Measurements from ENCODE around the gene PBXIP1. TPM values are rescaled to one million over a fixed set of nuclear protein-coding genes. Genes with fewer than 3 reads are reported as not detected.

The PBXIP1 gene
- total and polyA plus RNA-seq, 2 of the 13 experiments (the other 11 are each of a cell fraction or from before 2014, with no cell fraction given), result 16.3 to 31.9 TPM

GRCh38 chr1:154958036-154958435, 2.1 kb upstream of the PBXIP1 start (continued):
- TF ChIP-seq TRAFD1 (CRISPR knock-in tag; IDR thresholded peaks at IDR 0.05; ENCODE audit: borderline replicate concordance), result no peak
- TF ChIP-seq ARID3A (IDR thresholded peaks at IDR 0.05; ENCODE audit: low read depth, low read length), result no peak
- no peak for TF ChIP-seq PBX2 (CRISPR knock-in tag; IDR thresholded peaks at IDR 0.05)
- TF ChIP-seq ZBTB8A (CRISPR knock-in tag; IDR thresholded peaks at IDR 0.05; ENCODE audit: borderline replicate concordance, low read depth), result no peak
- TF ChIP-seq USF2 (IDR thresholded peaks at IDR 0.05; ENCODE audit: low read depth, low read length), result no peak
- TF ChIP-seq USF2 (CRISPR knock-in tag; IDR thresholded peaks at IDR 0.05; ENCODE audit: borderline replicate concordance), result no peak
- TF ChIP-seq RFX5 (IDR thresholded peaks at IDR 0.05; ENCODE audit: low read depth, low read length), result no peak
- TF ChIP-seq ZNF850 (CRISPR knock-in tag; conservative IDR thresholded peaks at IDR 0.05), result no peak
- no peak for TF ChIP-seq GRHL1 (CRISPR knock-in tag; conservative IDR thresholded peaks at IDR 0.05)
- TF ChIP-seq ZNF746 (CRISPR knock-in tag; IDR thresholded peaks at IDR 0.05), result no peak
- no peak for TF ChIP-seq POLR2AphosphoS5 (IDR thresholded peaks at IDR 0.05; ENCODE audit: low read depth, low read length)
- TF ChIP-seq ZNF441 (CRISPR knock-in tag; IDR thresholded peaks at IDR 0.05; ENCODE audit: borderline replicate concordance), result no peak
